SK-N-SH treated with all-trans-retinoic acid at 6 μM for 48 hours (cell line): ENCODE data around the gene THY1.

Experiments used
- ATAC-seq: fragments of 200-7000 bp; cut with Tn5 transposase; 3 replicates; pipeline ENCODE4 v1.9.1; 2020; ENCODE audit warnings: mild to moderate bottlenecking, moderate library complexity
- ARNTL ChIP-seq: fragments of 450-650 bp; formaldehyde crosslinking; IDR thresholded peaks from 2 replicates; pipeline ENCODE4 v1.5.0; 2020; ENCODE audit warnings: low read depth, mild to moderate bottlenecking, moderate library complexity, borderline replicate concordance
- BACH2 ChIP-seq: fragments of 250-450 bp; sonication (Bioruptor Pico); IDR thresholded peaks from 2 replicates; pipeline ENCODE4 v1.9.0; 2021; ENCODE audit warnings: mild to moderate bottlenecking, borderline replicate concordance
- CREB5 ChIP-seq: fragments of 250-450 bp; sonication (Bioruptor Pico); IDR thresholded peaks from 2 replicates; pipeline ENCODE4 v1.5.1; 2020; ENCODE audit warnings: low read depth, mild to moderate bottlenecking, moderate library complexity
- CSDC2 ChIP-seq: fragments of 250-450 bp; sonication (Bioruptor Pico); IDR thresholded peaks from 2 replicates; pipeline ENCODE4 v1.5.0; 2020; ENCODE audit warnings: mild to moderate bottlenecking, moderate library complexity
- CSRNP3 ChIP-seq: fragments of 250-450 bp; sonication (Bioruptor Pico); IDR thresholded peaks from 2 replicates; pipeline ENCODE4 v1.5.1; 2021; ENCODE audit warnings: mild to moderate bottlenecking, moderate library complexity
- ESRRG ChIP-seq: fragments of 250-450 bp; sonication (Bioruptor Pico); IDR thresholded peaks from 2 replicates; pipeline ENCODE4 v1.6.1; 2021; ENCODE audit warnings: mild to moderate bottlenecking
- GLIS3 ChIP-seq: fragments of 250-450 bp; sonication (Bioruptor Pico); IDR thresholded peaks from 2 replicates; pipeline ENCODE4 v1.5.0; 2020; ENCODE audit warnings: mild to moderate bottlenecking, moderate library complexity
- ISL1 ChIP-seq: fragments of 250-450 bp; sonication (Bioruptor Pico); IDR thresholded peaks from 2 replicates; pipeline ENCODE4 v2.1.2; 2022; ENCODE audit warnings: mild to moderate bottlenecking, moderate library complexity
- OSR1 ChIP-seq: fragments of 250-450 bp; sonication (Bioruptor Pico); IDR thresholded peaks from 2 replicates; pipeline ENCODE4 v1.8.0; 2022; ENCODE audit warnings: moderate library complexity, mild to moderate bottlenecking, inconsistent platforms
- PATZ1 ChIP-seq: fragments of 250-450 bp; sonication (Bioruptor Pico); IDR thresholded peaks from 2 replicates; pipeline ENCODE4 v1.8.0; 2020; ENCODE audit warnings: mild to moderate bottlenecking, moderate library complexity, borderline replicate concordance
- POU6F1 ChIP-seq: fragments of 250-450 bp; sonication (Bioruptor Pico); IDR thresholded peaks from 2 replicates; pipeline ENCODE4 v1.8.0; 2021; ENCODE audit warnings: low read depth, mild to moderate bottlenecking, moderate library complexity, borderline replicate concordance
- PPARA ChIP-seq: fragments of 250-450 bp; sonication (Bioruptor Pico); IDR thresholded peaks from 2 replicates; pipeline ENCODE4 v1.5.0; 2020; ENCODE audit warnings: mild to moderate bottlenecking, borderline replicate concordance
- RARB ChIP-seq: fragments of 250-450 bp; sonication (Bioruptor Pico); IDR thresholded peaks from 2 replicates; pipeline ENCODE4 v1.8.0; 2021; ENCODE audit warnings: mild to moderate bottlenecking, moderate library complexity
- SNAI2 ChIP-seq: fragments of 250-450 bp; sonication (Bioruptor Pico); IDR thresholded peaks from 2 replicates; pipeline ENCODE4 v1.5.0; 2020; ENCODE audit warnings: mild to moderate bottlenecking, moderate library complexity
- TCF4 ChIP-seq: fragments of 250-450 bp; sonication (Bioruptor Pico); IDR thresholded peaks from 2 replicates; pipeline ENCODE4 v1.8.0; 2021; ENCODE audit warnings: mild to moderate bottlenecking, moderate library complexity, borderline replicate concordance
- TOX ChIP-seq: fragments of 250-450 bp; sonication (Bioruptor Pico); IDR thresholded peaks from 2 replicates; pipeline ENCODE4 v1.8.0; 2021; ENCODE audit warnings: mild to moderate bottlenecking, moderate library complexity, borderline replicate concordance
- TSHZ2 ChIP-seq: fragments of 250-450 bp; sonication (Bioruptor Pico); IDR thresholded peaks from 2 replicates; pipeline ENCODE4 v1.5.0; 2020; ENCODE audit warnings: mild to moderate bottlenecking, moderate library complexity
- ZC3H10 ChIP-seq: fragments of 250-450 bp; sonication (Bioruptor Pico); IDR thresholded peaks from 2 replicates; pipeline ENCODE4 v1.5.1; 2021; ENCODE audit warnings: mild to moderate bottlenecking, moderate library complexity
- ZFP3 ChIP-seq: fragments of 250-450 bp; sonication (Bioruptor Pico); IDR thresholded peaks from 2 replicates; pipeline ENCODE4 v1.5.0; 2020; ENCODE audit warnings: mild to moderate bottlenecking, moderate library complexity
- ZFP30 ChIP-seq: fragments of 450-650 bp; formaldehyde crosslinking; IDR thresholded peaks from 2 replicates; pipeline ENCODE4 v1.5.0; 2022; ENCODE audit warnings: mild to moderate bottlenecking, moderate library complexity
- ZNF565 ChIP-seq: fragments of 450-650 bp; formaldehyde crosslinking; conservative IDR thresholded peaks from 2 replicates; pipeline ENCODE4 v1.5.0; 2020; ENCODE audit warnings: low read depth, mild to moderate bottlenecking, moderate library complexity
- ZNF70 ChIP-seq: fragments of 450-650 bp; formaldehyde crosslinking; IDR thresholded peaks from 2 replicates; pipeline ENCODE4 v1.5.0; 2020; ENCODE audit warnings: mild to moderate bottlenecking, moderate library complexity
- ZNF8 ChIP-seq: fragments of 450-650 bp; formaldehyde crosslinking; IDR thresholded peaks from 2 replicates; pipeline ENCODE4 v1.5.0; 2020; ENCODE audit warnings: mild to moderate bottlenecking, moderate library complexity

THY1 gene

GRCh38 chr11:119460582-119460981 is 37.6 kb upstream of the THY1 start:
- no peak for TF ChIP-seq ZNF8 (CRISPR knock-in tag)
- no peak for TF ChIP-seq CSRNP3
- no peak for TF ChIP-seq ISL1 (CRISPR knock-in tag)
- TF ChIP-seq ZNF565 (CRISPR knock-in tag): no peak
- no peak for TF ChIP-seq BACH2 (CRISPR knock-in tag)
- TF ChIP-seq ZNF70 (CRISPR knock-in tag): no peak
- TF ChIP-seq TOX: no peak
- TF ChIP-seq ZFP3 (CRISPR knock-in tag): no peak
- TF ChIP-seq GLIS3 (CRISPR knock-in tag): no peak
- TF ChIP-seq PATZ1 (CRISPR knock-in tag): no peak
- TF ChIP-seq ZC3H10 (CRISPR knock-in tag): no peak
- no peak for TF ChIP-seq RARB (CRISPR knock-in tag)
- no peak for TF ChIP-seq OSR1 (CRISPR knock-in tag)
- TF ChIP-seq ESRRG: no peak
- TF ChIP-seq CSDC2: no peak
- TF ChIP-seq TCF4 (CRISPR knock-in tag): no peak
- TF ChIP-seq CREB5 (CRISPR knock-in tag): no peak
- TF ChIP-seq TSHZ2 (CRISPR knock-in tag): no peak
- no peak for TF ChIP-seq POU6F1 (CRISPR knock-in tag)
- ATAC-seq: peak; percentile 89

GRCh38 chr11:119460097-119460496 is 37.1 kb upstream of the THY1 start:
- ATAC-seq: peak; percentile 19; the same call in 2 of the 3 replicates
- no peak for TF ChIP-seq ZNF565 (CRISPR knock-in tag)
- TF ChIP-seq ZFP30 (CRISPR knock-in tag): no peak
- no peak for TF ChIP-seq POU6F1 (CRISPR knock-in tag)
- no peak for TF ChIP-seq ZFP3 (CRISPR knock-in tag)
- TF ChIP-seq BACH2 (CRISPR knock-in tag): no peak
- TF ChIP-seq SNAI2 (CRISPR knock-in tag): no peak
- no peak for TF ChIP-seq CSDC2
- no peak for TF ChIP-seq OSR1 (CRISPR knock-in tag)
- TF ChIP-seq ZNF70 (CRISPR knock-in tag): no peak
- TF ChIP-seq ESRRG: no peak
- TF ChIP-seq ARNTL (CRISPR knock-in tag): no peak
- TF ChIP-seq GLIS3 (CRISPR knock-in tag): no peak
- TF ChIP-seq RARB (CRISPR knock-in tag): no peak
- no peak for TF ChIP-seq PPARA (CRISPR knock-in tag)
- no peak for TF ChIP-seq PATZ1 (CRISPR knock-in tag)
- TF ChIP-seq ZC3H10 (CRISPR knock-in tag): no peak
- no peak for TF ChIP-seq CREB5 (CRISPR knock-in tag)
